Endothelial cell of umbilical vein (primary cell): Measurements from ENCODE around the gene HDGFL2. TPM values are rescaled to one million over a fixed set of nuclear protein-coding genes. Genes with fewer than 3 reads are reported as not detected.

ENCODE experiments used
- BruUV-seq: library from RNA; stranded (reverse); fragments of 400-500 nt; replicated peaks from 2 replicates; lab custom pipeline; 2021; lab: Mats Ljungman, UMichigan
- CTCF ChIA-PET: fragments of 300-600, 350-600 bp; sonication (Branson Sonifier 250); formaldehyde crosslinking; loops from one replicate; lab custom pipeline; 2021; ENCODE audit warnings: antibody characterized with exemption, inconsistent platforms; lab: Charles Lee
- POLR2A ChIA-PET: fragments of 300-600, 350-600 bp; sonication (Branson Sonifier 250); formaldehyde crosslinking; loops from one replicate; lab custom pipeline; 2021; ENCODE audit warnings: antibody characterized with exemption, inconsistent platforms; lab: Charles Lee
- DNase-seq: peaks from one replicate; pipeline ENCODE4 v3.0.0-alpha.2; 2011; ENCODE audit warnings: low read depth, low spot score
- FAIRE-seq: peaks from 2 replicates; lab custom pipeline; 2011; peaks lifted over from hg19 to GRCh38; lab: Jason Lieb, UNC
- H2AFZ ChIP-seq: 2 replicates; pipeline ENCODE4 v1.6.0; 2012; ENCODE audit warnings: low read depth, low read length, control low read depth, inconsistent platforms
- H3K27ac ChIP-seq: 2 replicates; pipeline ENCODE4 v1.5.1; 2011; ENCODE audit warnings: low read depth, mild to moderate bottlenecking, control low read depth, low read length, moderate library complexity; ENCODE audit not compliant: insufficient read depth
- H3K27me3 ChIP-seq, 2 experiments: 2 replicates each; pipeline versions ENCODE4 v1.6.0 to v1.6.1; 2011; ENCODE audit warnings: low read length in 2 of 2, mixed read lengths in 1 of 2; ENCODE audit not compliant: control insufficient read depth in 2 of 2, insufficient read depth in 2 of 2
- H3K36me3 ChIP-seq, 2 experiments: 2 replicates in 1 of 2; 3 replicates in 1 of 2; pipeline ENCODE4 v1.5.1; 2011; ENCODE audit warnings: low read length in 2 of 2, mild to moderate bottlenecking in 1 of 2, moderate library complexity in 1 of 2; ENCODE audit not compliant: control insufficient read depth in 2 of 2, insufficient read depth in 2 of 2; ENCODE audit errors: extremely low read depth in 1 of 2
- H3K4me1 ChIP-seq: 3 replicates; pipeline ENCODE4 v1.5.1; 2011; ENCODE audit warnings: mild to moderate bottlenecking, low read length; ENCODE audit not compliant: control insufficient read depth, insufficient read depth; ENCODE audit errors: extremely low read depth
- H3K4me2 ChIP-seq: 2 replicates; pipeline ENCODE4 v1.6.1; 2011; ENCODE audit warnings: low read length, control low read depth, mixed read lengths; ENCODE audit not compliant: insufficient read depth
- H3K4me3 ChIP-seq, 3 experiments: fragments of 200-600 bp in 1 of 3; sonication (generic), shearing (Covaris generic) in 1 of 3; replicated peaks in 1 of 3; 2 replicates each; pipeline ENCODE4 v1.5.1; 2011 to 2016; ENCODE audit warnings: control low read depth in 3 of 3, low read length in 3 of 3, mild to moderate bottlenecking in 2 of 3, inconsistent platforms in 1 of 3, low read depth in 1 of 3, moderate library complexity in 1 of 3; ENCODE audit not compliant: insufficient read depth in 1 of 3
- H3K79me2 ChIP-seq: 2 replicates; pipeline ENCODE4 v1.6.0; 2012; ENCODE audit warnings: low read length, inconsistent platforms; ENCODE audit not compliant: control insufficient read depth, insufficient read depth
- H3K9ac ChIP-seq: replicated peaks from 2 replicates; pipeline ENCODE3; 2011; ENCODE audit warnings: low read length, control low read depth; ENCODE audit not compliant: insufficient read depth; ENCODE audit errors: extremely low read depth
- H3K9me1 ChIP-seq: replicated peaks from 3 replicates; pipeline ENCODE4 v1.6.0; 2011; ENCODE audit warnings: mild to moderate bottlenecking, low read length; ENCODE audit not compliant: control insufficient read depth, insufficient read depth; ENCODE audit errors: extremely low read depth
- H3K9me3 ChIP-seq: replicated peaks from 2 replicates; pipeline ENCODE4 v1.5.1; 2012; ENCODE audit warnings: low read length, inconsistent platforms; ENCODE audit not compliant: control insufficient read depth, insufficient read depth
- H4K20me1 ChIP-seq: replicated peaks from 2 replicates; pipeline ENCODE3; 2011; ENCODE audit warnings: mild to moderate bottlenecking, low read length; ENCODE audit not compliant: control insufficient read depth, insufficient read depth; ENCODE audit errors: extremely low read depth
- EZH2 ChIP-seq: IDR thresholded peaks from 2 replicates; pipeline ENCODE4 v1.6.1; 2012; ENCODE audit warnings: borderline replicate concordance, low read depth, mild to moderate bottlenecking, moderate library complexity, low read length, inconsistent platforms; ENCODE audit not compliant: severe bottlenecking
- FOS ChIP-seq: IDR thresholded peaks from 2 replicates; pipeline ENCODE4 v1.6.1; 2011; ENCODE audit warnings: mild to moderate bottlenecking, low read length, moderate library complexity, borderline replicate concordance; ENCODE audit not compliant: insufficient read depth
- GATA2 ChIP-seq: IDR thresholded peaks from 2 replicates; pipeline ENCODE4 v1.7.0; 2011; ENCODE audit warnings: low read depth, mild to moderate bottlenecking, moderate library complexity, mixed read lengths, low read length; ENCODE audit not compliant: insufficient read length, insufficient read depth
- JUN ChIP-seq: IDR thresholded peaks from 2 replicates; pipeline ENCODE4 v1.6.1; 2011; ENCODE audit warnings: borderline replicate concordance, low read depth; ENCODE audit not compliant: insufficient read length, insufficient read depth
- MYC ChIP-seq: IDR thresholded peaks from one replicate; pipeline ENCODE4 v1.6.1; 2011; ENCODE audit warnings: mild to moderate bottlenecking, low read depth, low read length
- POLR2A ChIP-seq: IDR thresholded peaks from 2 replicates; pipeline ENCODE4 v1.6.1; 2012; ENCODE audit warnings: low read depth, mild to moderate bottlenecking, control low read depth, low read length
- POLR2AphosphoS5 ChIP-seq: IDR thresholded peaks from 2 replicates; pipeline ENCODE4 v1.6.1; 2012; ENCODE audit warnings: low read depth, mild to moderate bottlenecking, control low read depth, low read length, moderate library complexity; ENCODE audit not compliant: insufficient read depth
- dilution Hi-C: fragments of 300-500 bp; cut with MboI; formaldehyde crosslinking; loops from one replicate; pipeline ENCODE4 v1.15.0; 2019; ENCODE audit warnings: low sequenced_read_pairs; ENCODE audit not compliant: extremely low pct_ligation_motif_present
- intact Hi-C: fragments of 100-400 bp; cut with micrococcal nuclease; formaldehyde crosslinking; loops from one replicate; pipeline ENCODE4 v1.10.0; 2022
- polyA plus RNA-seq, 4 experiments: library from polyadenylated mRNA; depleted of rRNA in 3 of 4; stranded (reverse) in 3 of 4; unstranded in 1 of 4; fragments of >200 nt; gene quantifications; 2 replicates each; pipeline versions ENCODE4 v1.2.1 to v1.2.3, GENCODE V29; 2011 to 2012; ENCODE audit warnings: missing spikeins in 1 of 4
- total RNA-seq: library from RNA; stranded (reverse); gene quantifications from 2 replicates; pipeline ENCODE4 v1.2.3, GENCODE V29; 2021
- TF ChIP-seq, protein P1 (sequence below), 2 donors: IDR thresholded peaks; 1 replicate in 1 of 2; 2 replicates in 1 of 2; pipeline ENCODE4 v1.5.1; 2011; ENCODE audit warnings: low read length in 2 of 2, mild to moderate bottlenecking in 2 of 2, moderate library complexity in 2 of 2, control low read depth in 1 of 2, inconsistent platforms in 1 of 2, low read depth in 1 of 2; ENCODE audit not compliant: insufficient read depth in 1 of 2; ENCODE audit errors: extremely low read depth in 1 of 2
- TF ChIP-seq, protein P2 (sequence below): IDR thresholded peaks from 2 replicates; pipeline ENCODE4 v1.6.1; 2011; ENCODE audit not compliant: insufficient read depth, insufficient read length

Gene HDGFL2
- total and polyA plus RNA-seq, 2 donors (not counting 3 experiments of a cell fraction or from before 2014, with no cell fraction given), result 39.1 to 79.6 TPM

DNA sequence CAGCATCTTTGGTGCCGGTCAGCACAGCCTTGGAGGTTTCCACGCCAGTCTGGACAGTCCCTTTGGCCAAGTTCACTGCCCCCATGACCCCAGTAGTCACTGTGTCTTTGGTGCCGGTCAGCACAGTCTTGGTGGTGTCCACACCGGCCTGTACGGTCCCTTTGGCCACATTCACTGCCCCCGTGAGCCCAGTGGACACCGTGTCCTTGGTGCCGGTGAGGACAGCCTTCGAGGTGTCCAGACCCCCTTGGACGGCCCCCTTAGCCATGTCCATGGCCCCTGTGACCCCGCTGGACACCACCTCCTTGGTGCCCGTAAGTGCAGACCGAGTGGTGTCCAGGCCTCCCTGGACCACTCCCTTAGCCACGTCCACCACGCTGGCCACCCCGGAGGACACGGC is 41.2 kb downstream of the HDGFL2 start:
- DNase-seq, result no peak
- Histone ChIP-seq H3K9me1 (no peaks in the 10 kb centered on the region), H3K79me2 (no peaks in the 10 kb centered on the region), H3K27ac (no peak overlapping the region), H3K4me1 (no peaks in the 10 kb centered on the region), H3K27me3 (no peaks in the 10 kb centered on the region), H4K20me1 (no peaks in the 10 kb centered on the region), H3K4me2 (no peak overlapping the region), H3K9ac (no peak overlapping the region), H3K9me3 (no peaks in the 10 kb centered on the region), H3K36me3 (no peaks in the 10 kb centered on the region), H2AFZ (no peak overlapping the region), H3K4me3 (no peak overlapping the region)
- BruUV-seq, result no TSS peak
- no peak for TF ChIP-seq GATA2
- TF ChIP-seq EZH2, result no peak
- TF ChIP-seq POLR2AphosphoS5, result no peak
- TF ChIP-seq FOS, result no peak
- TF ChIP-seq, protein P1, sequence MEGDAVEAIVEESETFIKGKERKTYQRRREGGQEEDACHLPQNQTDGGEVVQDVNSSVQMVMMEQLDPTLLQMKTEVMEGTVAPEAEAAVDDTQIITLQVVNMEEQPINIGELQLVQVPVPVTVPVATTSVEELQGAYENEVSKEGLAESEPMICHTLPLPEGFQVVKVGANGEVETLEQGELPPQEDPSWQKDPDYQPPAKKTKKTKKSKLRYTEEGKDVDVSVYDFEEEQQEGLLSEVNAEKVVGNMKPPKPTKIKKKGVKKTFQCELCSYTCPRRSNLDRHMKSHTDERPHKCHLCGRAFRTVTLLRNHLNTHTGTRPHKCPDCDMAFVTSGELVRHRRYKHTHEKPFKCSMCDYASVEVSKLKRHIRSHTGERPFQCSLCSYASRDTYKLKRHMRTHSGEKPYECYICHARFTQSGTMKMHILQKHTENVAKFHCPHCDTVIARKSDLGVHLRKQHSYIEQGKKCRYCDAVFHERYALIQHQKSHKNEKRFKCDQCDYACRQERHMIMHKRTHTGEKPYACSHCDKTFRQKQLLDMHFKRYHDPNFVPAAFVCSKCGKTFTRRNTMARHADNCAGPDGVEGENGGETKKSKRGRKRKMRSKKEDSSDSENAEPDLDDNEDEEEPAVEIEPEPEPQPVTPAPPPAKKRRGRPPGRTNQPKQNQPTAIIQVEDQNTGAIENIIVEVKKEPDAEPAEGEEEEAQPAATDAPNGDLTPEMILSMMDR (IDR thresholded peaks at IDR 0.05; ENCODE audit: extremely low read depth in 1 of 2, insufficient read depth in 1 of 2, low read depth in 1 of 2, low read length in 2 of 2), result no peak
- TF ChIP-seq, protein P2, sequence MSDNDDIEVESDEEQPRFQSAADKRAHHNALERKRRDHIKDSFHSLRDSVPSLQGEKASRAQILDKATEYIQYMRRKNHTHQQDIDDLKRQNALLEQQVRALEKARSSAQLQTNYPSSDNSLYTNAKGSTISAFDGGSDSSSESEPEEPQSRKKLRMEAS, result no peak
- TF ChIP-seq POLR2A, result no peak
- no peak for TF ChIP-seq JUN
- TF ChIP-seq MYC, result no peak
- no peak for FAIRE-seq
- dilution Hi-C loops (no loop called here), intact Hi-C loops (no loop called here)
- CTCF ChIA-PET, result interaction anchor here (2.1 to 2.6 kb wide), 2 partner anchors 10 to 12 kb away, joined by 7 to 14 read pairs; no protein-coding TSS in a partner anchor
- POLR2A ChIA-PET, result no interaction called here
